Measurements from ENCODE around the gene PCSK5.

- no peak for TF ChIP-seq CTCF (IDR thresholded peaks at IDR 0.05)
- TF ChIP-seq POLR2AphosphoS5 (IDR thresholded peaks at IDR 0.05) = no peak
Measured at GRCh38 chr9:76115396-76115795, 224.9 kb downstream of the PCSK5 start.

Measured in stomach (tissue), 4 donors.